GM18867 (cell line): ENCODE data around the gene NOC2L.

Source experiments
- ATAC-seq: cut with Tn5 transposase; IDR thresholded peaks from one replicate; pipeline ENCODE4 v1.9.1; 2021; ENCODE audit warnings: mild to moderate bottlenecking, moderate library complexity; ENCODE audit not compliant: unreplicated experiment

NOC2L gene

DNA sequence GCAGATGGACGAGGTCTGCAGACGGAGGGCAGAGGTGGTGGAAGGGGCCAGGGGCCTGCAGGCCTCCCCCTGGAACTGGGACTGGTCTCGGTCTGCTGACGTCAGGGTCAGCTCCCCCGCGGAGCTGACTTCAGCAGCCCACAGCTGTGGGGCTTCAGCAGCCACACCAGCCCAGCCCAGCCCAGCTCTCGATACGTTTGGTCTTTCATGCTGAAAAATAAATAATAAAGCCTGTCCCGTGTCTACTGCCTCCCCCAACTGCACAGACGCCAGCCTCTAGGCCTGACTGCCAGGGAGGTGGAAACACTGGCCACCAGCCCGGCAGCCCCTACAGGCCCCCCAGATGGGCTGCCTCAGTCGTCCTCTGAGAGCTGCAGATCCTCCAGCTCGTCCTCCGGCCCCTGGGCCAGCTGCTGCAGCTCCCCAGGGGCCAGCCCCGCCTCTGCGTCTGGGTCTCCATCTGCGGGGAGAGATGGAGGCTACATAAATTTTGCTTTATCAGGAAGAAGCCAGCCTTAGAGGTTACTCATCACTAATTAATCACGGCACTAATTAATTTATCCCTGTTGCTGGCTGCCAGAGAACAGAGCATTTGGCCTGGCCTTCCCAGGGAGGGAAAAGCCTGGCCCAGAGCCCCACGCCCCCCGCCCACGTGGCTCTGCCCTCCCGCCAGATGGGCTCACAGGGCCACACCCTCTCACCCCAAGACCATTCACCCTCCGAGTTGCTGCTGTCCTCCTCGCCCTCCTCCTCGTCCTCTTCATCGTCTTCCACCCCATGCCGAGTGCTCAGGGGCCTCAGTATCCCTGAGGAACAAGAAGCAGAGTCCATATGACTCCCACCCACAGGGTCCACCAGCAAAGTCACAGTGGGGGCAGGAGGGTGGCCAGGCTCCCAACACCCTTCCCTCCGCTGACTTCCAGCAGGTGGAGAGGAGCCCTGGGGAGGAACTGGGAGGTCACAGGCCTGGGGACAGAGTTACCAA lies 14.4 kb downstream of the NOC2L start:
- ATAC-seq: no peak

GRCh38 chr1:943545-944340 lies 15.3 kb downstream of the NOC2L start:
- ATAC-seq: no peak

DNA sequence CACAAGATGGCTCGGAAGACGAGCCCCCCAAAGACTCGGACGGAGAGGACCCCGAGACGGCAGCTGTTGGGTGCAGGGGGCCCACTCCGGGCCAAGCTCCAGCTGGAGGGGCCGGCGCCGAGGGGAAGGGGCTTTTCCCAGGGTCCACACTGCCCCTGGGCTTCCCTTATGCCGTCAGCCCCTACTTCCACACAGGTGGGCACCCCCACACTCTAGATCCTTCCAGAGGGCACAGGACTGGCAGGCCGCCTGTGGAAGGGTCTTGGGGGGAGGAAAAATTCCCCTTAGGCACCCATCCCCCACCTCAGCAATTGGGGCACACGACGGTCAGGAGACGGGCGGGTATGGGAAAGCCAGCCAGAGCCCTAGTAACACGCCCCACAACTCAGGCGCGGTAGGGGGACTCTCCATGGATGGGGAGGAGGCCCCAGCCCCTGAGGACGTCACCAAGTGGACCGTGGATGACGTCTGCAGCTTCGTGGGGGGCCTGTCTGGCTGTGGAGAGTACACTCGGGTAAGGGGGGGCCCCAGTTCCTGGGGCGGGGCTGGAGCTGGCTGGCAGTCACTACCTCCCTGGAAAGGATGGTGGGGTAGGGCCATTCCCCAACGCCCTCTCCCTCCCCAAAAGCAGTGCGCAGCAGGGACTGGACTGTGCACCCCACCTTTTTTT lies 16.1 kb downstream of the NOC2L start:
- no peak for ATAC-seq

GRCh38 chr1:942411-942821 lies 16.6 kb downstream of the NOC2L start:
- no peak for ATAC-seq

DNA sequence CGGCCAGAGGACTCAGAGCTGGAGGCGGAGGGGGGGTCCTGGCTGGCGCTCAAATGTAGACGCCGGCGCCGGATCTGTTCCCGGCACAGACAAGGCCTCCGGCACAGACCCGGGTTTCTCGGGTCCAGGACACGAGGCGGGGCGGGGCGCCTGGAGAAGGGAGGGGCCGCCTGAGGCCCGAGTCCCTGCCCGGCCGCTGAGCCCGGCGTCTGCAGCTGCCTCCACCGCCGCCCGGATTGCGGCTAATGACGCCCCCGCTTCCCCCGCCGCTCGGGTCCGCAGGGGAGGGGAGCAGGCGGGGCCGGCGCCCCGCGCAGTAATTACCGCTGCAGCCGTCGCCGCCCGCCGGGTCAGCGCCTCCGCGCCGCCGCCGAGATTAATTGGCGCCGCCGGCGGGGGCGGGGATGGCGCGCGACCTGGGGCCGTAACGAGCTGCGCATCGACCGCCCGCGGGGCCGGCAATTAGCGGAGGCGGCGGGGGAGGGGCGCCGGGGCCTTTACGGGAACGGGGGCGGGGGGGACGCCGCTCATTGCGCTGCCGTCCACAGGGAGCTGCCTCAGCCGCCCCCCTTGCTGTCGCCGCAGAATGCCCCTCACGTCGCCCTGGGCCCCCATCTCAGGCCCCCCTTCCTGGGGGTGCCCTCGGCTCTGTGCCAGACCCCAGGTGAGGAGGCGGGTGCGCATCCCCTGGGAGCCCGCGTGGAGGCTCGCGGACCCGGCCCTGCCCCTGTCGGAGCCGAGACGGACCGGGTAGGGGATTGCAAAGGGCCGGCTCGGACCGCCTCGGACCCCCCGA lies 17.3 kb downstream of the NOC2L start:
- no peak for ATAC-seq

DNA sequence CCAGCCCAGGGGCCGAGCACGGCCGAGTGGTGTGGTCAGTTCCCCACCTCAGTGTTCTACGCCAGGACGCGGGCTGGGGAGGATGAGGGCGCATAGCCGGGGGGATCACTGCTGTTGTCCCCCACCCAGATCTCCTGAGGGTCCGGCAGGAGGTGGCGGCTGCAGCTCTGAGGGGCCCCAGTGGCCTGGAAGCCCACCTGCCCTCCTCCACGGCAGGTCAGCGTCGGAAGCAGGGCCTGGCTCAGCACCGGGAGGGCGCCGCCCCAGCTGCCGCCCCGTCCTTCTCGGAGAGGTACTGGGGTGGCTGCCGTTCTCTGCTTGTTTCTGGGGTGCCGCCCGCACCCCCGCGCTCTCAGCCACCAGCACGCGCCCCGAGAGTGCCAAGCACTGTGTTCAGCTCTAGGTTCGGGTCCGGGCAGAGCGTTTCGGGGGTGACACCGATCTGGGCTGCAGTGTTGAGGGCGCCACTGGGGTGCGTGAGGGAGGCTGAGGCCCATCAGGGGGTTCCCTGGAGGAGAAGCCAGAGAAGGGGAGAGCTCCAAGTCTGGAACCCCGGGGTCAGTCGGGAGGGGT lies 18.0 kb downstream of the NOC2L start:
- no peak for ATAC-seq

- ATAC-seq: no peak
Measured at GRCh38 chr1:940107-941014, 18.7 kb downstream of the NOC2L start.

GRCh38 chr1:939511-940106 lies 19.4 kb downstream of the NOC2L start:
- no peak for ATAC-seq

- no peak for ATAC-seq
Measured at GRCh38 chr1:938711-939489, 20.2 kb downstream of the NOC2L start.

GRCh38 chr1:938088-938683 lies 20.9 kb downstream of the NOC2L start:
- ATAC-seq: no peak

- ATAC-seq: no peak
Measured at GRCh38 chr1:937521-937920, 21.5 kb downstream of the NOC2L start.

DNA sequence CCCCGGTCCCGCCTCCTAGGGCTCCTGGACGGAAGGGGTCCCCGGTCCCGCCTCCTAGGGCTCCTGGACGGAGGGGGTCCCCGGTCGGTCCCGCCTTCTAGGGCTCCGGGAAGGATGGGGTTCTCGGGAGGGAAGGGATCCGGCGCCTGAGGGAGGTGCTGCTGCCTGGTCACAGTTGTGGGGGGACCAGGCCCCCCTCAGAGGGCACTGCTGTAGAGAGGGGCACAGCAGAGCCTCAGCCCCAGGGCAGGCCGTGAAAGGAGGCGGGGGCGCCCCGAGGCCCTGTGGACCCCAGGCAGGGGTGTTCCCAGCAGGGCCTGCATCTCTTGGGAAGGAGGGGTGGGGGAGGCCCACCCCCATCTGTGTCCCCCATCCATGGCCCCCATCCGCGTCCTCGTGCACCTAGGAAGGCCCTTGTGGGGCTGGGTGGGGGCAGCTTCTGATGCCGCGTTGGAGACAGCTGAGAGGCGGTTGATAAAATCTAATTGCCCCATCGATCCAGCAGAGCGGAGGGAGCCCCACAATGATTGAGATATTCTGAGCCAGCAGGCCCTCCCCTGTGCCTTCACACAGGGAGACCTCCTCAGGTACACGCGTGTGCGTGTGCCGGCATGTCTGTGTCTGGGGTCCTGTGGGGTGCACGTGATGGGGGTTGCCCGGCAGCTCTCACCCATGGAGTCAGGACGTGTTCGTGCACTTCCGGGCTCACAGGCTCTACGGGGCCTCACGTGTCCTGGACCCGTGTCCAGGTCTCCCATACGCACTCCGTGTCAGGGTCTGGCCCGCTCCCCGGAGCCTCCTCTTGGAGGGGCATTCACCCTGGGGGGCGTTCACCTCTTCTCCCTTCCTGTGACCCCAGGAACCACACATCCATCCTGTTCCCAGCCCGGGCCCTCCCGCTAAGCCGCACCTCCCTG lies 22.4 kb downstream of the NOC2L start:
- ATAC-seq: no peak

DNA sequence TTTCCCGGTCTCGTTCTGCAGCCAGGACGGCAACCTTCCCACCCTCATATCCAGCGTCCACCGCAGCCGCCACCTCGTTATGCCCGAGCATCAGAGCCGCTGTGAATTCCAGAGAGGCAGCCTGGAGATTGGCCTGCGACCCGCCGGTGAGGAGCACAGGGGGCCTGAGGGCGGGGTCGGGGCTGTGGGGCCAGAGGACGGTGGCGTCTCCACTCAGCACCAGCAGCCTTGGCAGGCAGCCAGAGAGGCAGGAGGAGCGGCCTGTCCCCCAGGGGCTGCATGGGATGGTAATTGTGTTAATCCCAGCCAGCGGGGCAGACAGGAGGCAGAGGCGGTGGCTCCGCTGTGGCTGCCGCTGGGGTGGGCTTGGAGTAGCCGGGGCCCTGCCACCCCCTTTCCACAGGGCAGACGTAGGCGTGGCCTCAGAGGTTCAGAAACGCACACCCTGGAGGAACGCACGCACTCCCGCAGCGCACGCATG lies 23.3 kb downstream of the NOC2L start:
- ATAC-seq: no peak

GRCh38 chr1:934991-935750 lies 23.9 kb downstream of the NOC2L start:
- ATAC-seq: no peak

GRCh38 chr1:933603-933940 lies 25.5 kb downstream of the NOC2L start:
- ATAC-seq: no peak
